CD4-positive, alpha-beta T cell treated with Interleukin-17A for 1 hour (primary cell): ENCODE measurements around the gene TFAP2A.

ENCODE experiments used
- DNase-seq: peaks from one replicate; pipeline ENCODE4 v3.0.0-alpha.2; 2020

Gene TFAP2A

GRCh38 chr6:10398446-10399218, 16.2 kb downstream of the TFAP2A start:
- DNase-seq: no peak

- no peak for DNase-seq
Observed at GRCh38 chr6:10397756-10398445, 17.0 kb downstream of the TFAP2A start.

GRCh38 chr6:10396785-10397184, 18.1 kb downstream of the TFAP2A start:
- DNase-seq: no peak

- DNase-seq: no peak
Observed at GRCh38 chr6:10395704-10396546, 18.9 kb downstream of the TFAP2A start.

- DNase-seq: no peak
Observed at GRCh38 chr6:10395171-10395703, 19.6 kb downstream of the TFAP2A start.

- DNase-seq: no peak
Observed at GRCh38 chr6:10393544-10394225, 21.2 kb downstream of the TFAP2A start.

GRCh38 chr6:10391799-10392198, 23.1 kb downstream of the TFAP2A start:
- DNase-seq: no peak

- no peak for DNase-seq
Observed at GRCh38 chr6:10391299-10391630, 23.6 kb downstream of the TFAP2A start.

- DNase-seq: no peak
Observed at GRCh38 chr6:10390495-10391298, 24.2 kb downstream of the TFAP2A start.

- DNase-seq: no peak
Observed at GRCh38 chr6:10389739-10390494, 25.0 kb downstream of the TFAP2A start.

- DNase-seq: no peak
Observed at GRCh38 chr6:10386756-10387654, 27.9 kb downstream of the TFAP2A start.

GRCh38 chr6:10386220-10386619, 28.7 kb downstream of the TFAP2A start:
- DNase-seq: no peak

GRCh38 chr6:10385524-10386132, 29.2 kb downstream of the TFAP2A start:
- no peak for DNase-seq

GRCh38 chr6:10384610-10385523, 30.0 kb downstream of the TFAP2A start:
- DNase-seq: no peak

- DNase-seq: no peak
Observed at GRCh38 chr6:10384091-10384609, 30.7 kb downstream of the TFAP2A start.

- DNase-seq: no peak
Observed at GRCh38 chr6:10383331-10384090, 31.4 kb downstream of the TFAP2A start.

GRCh38 chr6:10382728-10383330, 32.0 kb downstream of the TFAP2A start:
- DNase-seq: no peak
